Activated CD4-positive, alpha-beta T cell treated with anti-CD3 and anti-CD28 coated beads, Interleukin-2, amount 50 U/mL, for 48 hours (primary cell): ENCODE data around the gene TMEM240.
"Not testable (repeated sequence)": the region's sequence is repeated elsewhere in the genome, so short reads cannot be mapped to it uniquely, and the experiment has no call there.

Experiments used
- DNase-seq, 2 experiments: peaks; one replicate each; pipeline ENCODE4 v3.0.0-alpha.2; 2020

TMEM240 gene

GRCh38 chr1:1539310-1540089 lies 924 bp downstream of the TMEM240 start:
- DNase-seq: no peak

GRCh38 chr1:1538989-1539309 lies 1.5 kb downstream of the TMEM240 start:
- DNase-seq: no peak

GRCh38 chr1:1538334-1538733 lies 2.1 kb downstream of the TMEM240 start:
- DNase-seq: no peak

GRCh38 chr1:1537626-1538250 lies 2.7 kb downstream of the TMEM240 start:
- no peak for DNase-seq

- no peak for DNase-seq
Measured at GRCh38 chr1:1536938-1537546, 3.4 kb downstream of the TMEM240 start.

- DNase-seq: no peak
Measured at GRCh38 chr1:1536019-1536937, 4.1 kb downstream of the TMEM240 start.

- no peak for DNase-seq
Measured at GRCh38 chr1:1535201-1536018, 5.0 kb downstream of the TMEM240 start.

GRCh38 chr1:1534401-1535154 lies 5.8 kb downstream of the TMEM240 start:
- no peak for DNase-seq

GRCh38 chr1:1533894-1534291 lies 6.5 kb downstream of the TMEM240 start:
- not testable (repeated sequence) for DNase-seq

GRCh38 chr1:1533176-1533893 lies 7.1 kb downstream of the TMEM240 start:
- DNase-seq: not testable (repeated sequence)

GRCh38 chr1:1531947-1532346 lies 8.5 kb downstream of the TMEM240 start:
- no peak for DNase-seq

- no peak for DNase-seq
Measured at GRCh38 chr1:1529936-1530335, 10.5 kb downstream of the TMEM240 start.

GRCh38 chr1:1529321-1529720 lies 11.1 kb downstream of the TMEM240 start:
- no peak for DNase-seq

- no peak for DNase-seq
Measured at GRCh38 chr1:1528301-1529267, 11.8 kb downstream of the TMEM240 start.

- DNase-seq: no peak
Measured at GRCh38 chr1:1527092-1527816, 13.2 kb downstream of the TMEM240 start.

GRCh38 chr1:1526476-1526875 lies 13.9 kb downstream of the TMEM240 start:
- not testable (repeated sequence) for DNase-seq

GRCh38 chr1:1524750-1525383 lies 15.6 kb downstream of the TMEM240 start:
- DNase-seq: not testable (repeated sequence)

GRCh38 chr1:1523651-1524050 lies 16.8 kb downstream of the TMEM240 start:
- not testable (repeated sequence) for DNase-seq
